Retinal pigment epithelial cell (primary cell): ENCODE data around the gene ATP2B3.

Source experiments
- DNase-seq: peaks from one replicate; pipeline ENCODE4 v3.0.0-alpha.2; 2010; ENCODE audit warnings: low read depth
- H3K4me3 ChIP-seq: 2 replicates; pipeline ENCODE4 v1.5.1; 2011; ENCODE audit warnings: mild to moderate bottlenecking, low read length, control low read depth, moderate library complexity
- CTCF ChIP-seq: conservative IDR thresholded peaks from 2 replicates; pipeline ENCODE4 v1.5.1; 2011; ENCODE audit warnings: low read depth, low read length, control low read depth, inconsistent platforms

The ATP2B3 gene

GRCh38 chrX:153576239-153576870 is 58.9 kb downstream of the ATP2B3 start:
- no peak for TF ChIP-seq CTCF
- DNase-seq, result no peak
- no peak overlapping the region for H3K4me3 ChIP-seq

DNA sequence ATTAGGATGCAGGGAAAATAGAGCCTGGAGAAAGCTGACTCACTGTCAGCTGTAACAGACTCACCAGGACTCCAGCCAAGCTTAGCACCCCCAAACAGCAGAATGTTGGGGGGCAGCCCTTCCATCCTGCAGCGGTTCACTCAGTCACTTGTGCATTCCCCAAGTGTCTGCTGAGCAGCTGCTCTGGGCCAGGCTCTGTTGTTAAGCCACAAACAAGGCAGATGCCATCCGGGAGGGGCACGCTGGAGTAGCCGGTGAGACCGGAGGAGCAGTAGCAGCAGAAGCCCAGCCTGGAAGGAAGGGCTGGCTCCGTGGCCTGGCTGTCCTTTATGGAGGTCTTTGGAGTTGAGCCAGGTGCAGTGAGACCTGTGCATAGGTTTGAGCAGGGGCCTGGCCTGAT is 59.5 kb downstream of the ATP2B3 start:
- DNase-seq, result no peak
- no peak for TF ChIP-seq CTCF
- no peak overlapping the region for H3K4me3 ChIP-seq

DNA sequence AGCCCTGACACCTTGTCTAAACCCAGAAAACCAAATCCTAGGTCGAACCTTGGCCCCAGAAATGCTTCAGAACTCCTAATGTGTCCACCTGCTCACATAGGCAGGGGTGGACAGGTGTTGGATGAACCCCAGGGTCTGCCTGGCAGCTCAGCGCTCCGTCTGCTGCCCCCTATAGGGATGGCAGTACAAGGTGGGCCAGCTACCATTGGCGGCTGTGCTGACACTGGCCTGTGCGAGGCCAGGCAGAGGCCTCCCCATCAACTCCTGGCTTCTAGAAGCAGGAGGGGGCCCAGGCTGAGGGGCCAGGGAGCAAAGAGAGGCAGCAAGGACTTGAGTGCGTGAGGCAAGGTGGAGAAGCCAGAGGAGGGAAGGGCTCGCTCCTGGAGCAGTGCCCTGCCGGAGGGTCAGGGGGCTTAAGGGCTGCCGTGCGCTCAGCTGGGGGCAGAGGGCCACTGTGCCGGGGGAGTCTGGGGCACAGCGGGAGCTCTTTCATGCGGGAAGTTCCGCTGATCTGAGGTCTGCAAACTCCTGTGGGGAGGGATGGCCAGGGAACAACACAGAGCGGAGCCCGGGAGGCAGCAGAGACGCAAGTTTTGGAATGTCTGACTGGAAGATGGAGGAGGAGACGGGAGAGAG is 60.9 kb downstream of the ATP2B3 start:
- no peak overlapping the region for H3K4me3 ChIP-seq
- no peak for TF ChIP-seq CTCF
- DNase-seq, result no peak

GRCh38 chrX:153578889-153579288 is 61.4 kb downstream of the ATP2B3 start:
- no peak for TF ChIP-seq CTCF
- no peak for DNase-seq

DNA sequence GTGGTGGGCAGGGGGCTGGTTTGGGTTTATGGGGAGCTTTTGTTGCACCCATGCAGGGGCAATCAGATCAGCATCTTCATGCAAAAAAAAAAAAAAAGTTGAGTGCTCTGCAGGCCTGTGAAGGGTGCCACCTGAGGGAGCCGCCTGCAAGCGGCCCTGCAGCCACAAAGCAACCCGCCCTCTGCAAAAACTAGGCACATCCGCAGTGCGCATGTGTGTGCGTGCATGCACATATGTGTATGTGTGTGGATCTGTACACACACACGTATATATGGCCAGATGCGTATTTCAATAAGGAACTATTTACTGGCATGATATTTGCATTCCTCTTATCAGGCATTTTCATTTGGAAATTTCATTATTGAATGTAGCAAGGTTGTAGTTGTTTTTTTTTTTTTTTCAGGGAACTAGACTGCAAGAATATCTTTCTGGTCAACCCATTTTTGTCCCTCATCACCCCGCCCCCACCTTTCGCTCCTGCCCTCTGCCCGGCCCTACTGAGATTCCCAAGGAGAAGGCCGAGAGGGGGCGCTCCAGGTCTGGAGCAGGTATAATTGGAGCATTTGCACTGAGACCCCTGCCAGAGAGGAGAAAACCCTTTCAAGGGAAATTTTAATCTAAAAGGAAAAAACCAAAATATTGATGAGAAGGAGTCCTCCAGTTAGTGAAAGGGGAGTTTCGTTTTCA is 63.4 kb downstream of the ATP2B3 start:
- TF ChIP-seq CTCF, result peak; percentile 29
- H3K4me3 ChIP-seq, result no peak overlapping the region
- no peak for DNase-seq

More at GRCh38 chrX:153578889-153579288, 61.4 kb downstream of the ATP2B3 start:
- no peak overlapping the region for H3K4me3 ChIP-seq

- no peak for DNase-seq
- no peak overlapping the region for H3K4me3 ChIP-seq
- no peak for TF ChIP-seq CTCF
These were observed 65.5 kb downstream of the ATP2B3 start for GRCh38 chrX:153582896-153583295.
